ENCODE measurements around the gene MYB.

The MYB gene

DNA sequence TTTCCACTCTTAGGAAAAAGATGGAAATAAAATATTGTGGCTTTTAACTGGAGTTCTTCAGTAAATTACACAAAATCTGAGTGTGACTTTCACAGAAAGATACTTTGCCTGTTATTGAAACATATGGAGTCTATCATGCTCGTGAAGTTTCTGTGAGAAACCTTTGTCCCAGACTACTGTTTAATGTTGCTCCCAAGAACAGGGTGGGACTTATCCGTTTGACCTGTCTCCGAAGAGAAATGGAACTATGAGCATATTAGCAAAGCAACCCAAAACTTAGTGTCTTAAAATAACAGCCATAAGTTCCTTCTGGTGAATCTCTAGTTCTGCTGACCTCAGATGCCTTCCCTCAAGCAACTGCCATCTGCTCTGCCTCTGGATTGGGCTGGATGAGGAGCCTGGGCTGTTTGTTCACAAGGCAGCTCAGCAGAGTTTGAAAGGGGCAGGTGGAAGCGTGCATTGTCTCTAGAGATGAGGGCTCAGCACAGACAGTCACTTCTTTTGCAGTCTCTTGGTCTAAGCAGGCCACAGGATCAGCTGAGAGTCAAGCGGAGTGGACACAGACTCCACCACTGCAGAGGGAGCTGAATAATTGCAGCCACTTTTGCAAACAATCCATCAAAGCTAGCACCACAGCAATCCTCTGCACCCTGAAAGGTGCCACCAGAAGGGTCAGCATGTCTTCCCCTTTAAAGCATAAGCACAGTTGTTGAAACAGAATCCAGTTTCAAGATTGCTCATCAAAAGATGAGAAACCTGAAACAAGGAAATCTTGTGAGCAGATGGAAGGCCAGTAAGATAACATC lies 52.8 kb downstream of the MYB start:
- Histone ChIP-seq H3K27ac (ENCODE audit: extremely low read depth, low read depth, low read length) (no peak overlapping the region), H3K4me1 (ENCODE audit: control insufficient read depth, insufficient read depth, low read length) (no peaks in the 10 kb centered on the region), H3K4me3 (ENCODE audit: low read depth, low read length) (no peak overlapping the region), H3K36me3 (ENCODE audit: control insufficient read depth in 2 of 2, insufficient read depth in 1 of 2, low read length in 2 of 2) (no peaks in the 10 kb centered on the region), H3K9me3 (ENCODE audit: control insufficient read depth, insufficient read depth, low read depth, low read length) (no peaks in the 10 kb centered on the region)
- TF ChIP-seq ZNF324 (tag by site-specific recombination; IDR thresholded peaks at IDR 0.05) (no peak), ZBTB17 (tag by site-specific recombination; IDR thresholded peaks at IDR 0.05) (no peak), ZNF600 (tag by site-specific recombination; IDR thresholded peaks at IDR 0.05) (no peak), ZEB2 (tag by site-specific recombination; IDR thresholded peaks at IDR 0.05) (no peak), WT1 (tag by site-specific recombination; IDR thresholded peaks at IDR 0.05) (no peak), ZNF549 (tag by site-specific recombination; IDR thresholded peaks at IDR 0.05) (no peak), ZNF239 (tag by site-specific recombination; IDR thresholded peaks at IDR 0.05) (no peak), ZNF10 (tag by site-specific recombination; IDR thresholded peaks at IDR 0.05) (no peak), ZBTB20 (tag by site-specific recombination; IDR thresholded peaks at IDR 0.05) (no peak), GLIS1 (tag by site-specific recombination; IDR thresholded peaks at IDR 0.05) (no peak), SP3 (tag by site-specific recombination; IDR thresholded peaks at IDR 0.05) (no peak), ZNF292 (tag by site-specific recombination; IDR thresholded peaks at IDR 0.05; ENCODE audit: borderline replicate concordance, low read depth) (no peak)
- TF ChIP-seq, protein P1, sequence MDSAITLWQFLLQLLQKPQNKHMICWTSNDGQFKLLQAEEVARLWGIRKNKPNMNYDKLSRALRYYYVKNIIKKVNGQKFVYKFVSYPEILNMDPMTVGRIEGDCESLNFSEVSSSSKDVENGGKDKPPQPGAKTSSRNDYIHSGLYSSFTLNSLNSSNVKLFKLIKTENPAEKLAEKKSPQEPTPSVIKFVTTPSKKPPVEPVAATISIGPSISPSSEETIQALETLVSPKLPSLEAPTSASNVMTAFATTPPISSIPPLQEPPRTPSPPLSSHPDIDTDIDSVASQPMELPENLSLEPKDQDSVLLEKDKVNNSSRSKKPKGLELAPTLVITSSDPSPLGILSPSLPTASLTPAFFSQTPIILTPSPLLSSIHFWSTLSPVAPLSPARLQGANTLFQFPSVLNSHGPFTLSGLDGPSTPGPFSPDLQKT (IDR thresholded peaks at IDR 0.05; ENCODE audit: borderline replicate concordance, low read depth, low read length): no peak
- TF ChIP-seq, protein P2, sequence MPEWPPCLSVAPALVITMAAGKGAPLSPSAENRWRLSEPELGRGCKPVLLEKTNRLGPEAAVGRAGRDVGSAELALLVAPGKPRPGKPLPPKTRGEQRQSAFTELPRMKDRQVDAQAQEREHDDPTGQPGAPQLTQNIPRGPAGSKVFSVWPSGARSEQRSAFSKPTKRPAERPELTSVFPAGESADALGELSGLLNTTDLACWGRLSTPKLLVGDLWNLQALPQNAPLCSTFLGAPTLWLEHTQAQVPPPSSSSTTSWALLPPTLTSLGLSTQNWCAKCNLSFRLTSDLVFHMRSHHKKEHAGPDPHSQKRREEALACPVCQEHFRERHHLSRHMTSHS (tag by site-specific recombination; IDR thresholded peaks at IDR 0.05): no peak
- ChIA-PET POLR2A (no interaction called here), CTCF (no interaction called here)

DNA sequence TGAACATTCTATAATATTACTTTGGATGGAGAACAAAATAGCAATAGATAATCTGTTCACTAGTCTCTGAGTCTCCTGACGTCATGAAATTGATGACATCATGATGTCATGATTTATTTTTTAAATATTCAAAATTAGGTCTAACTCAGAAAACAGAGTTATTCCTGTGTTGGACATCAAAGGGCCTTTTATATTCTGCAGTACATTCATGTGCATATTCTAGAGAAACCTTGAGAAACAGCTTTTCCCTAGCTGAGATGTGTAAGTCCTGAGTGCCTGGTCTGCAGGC lies 53.3 kb downstream of the MYB start:
- Histone ChIP-seq H3K4me3 (ENCODE audit: low read depth, low read length) (no peak overlapping the region), H3K36me3 (ENCODE audit: control insufficient read depth in 2 of 2, insufficient read depth in 1 of 2, low read length in 2 of 2) (no peaks in the 10 kb centered on the region), H3K9me3 (ENCODE audit: control insufficient read depth, insufficient read depth, low read depth, low read length) (no peaks in the 10 kb centered on the region), H3K4me1 (ENCODE audit: control insufficient read depth, insufficient read depth, low read length) (no peaks in the 10 kb centered on the region), H3K27ac (ENCODE audit: extremely low read depth, low read depth, low read length) (no peak overlapping the region)
- ChIA-PET POLR2A (no interaction called here), CTCF (no interaction called here)
- TF ChIP-seq ZNF391 (tag by site-specific recombination; IDR thresholded peaks at IDR 0.05; ENCODE audit: borderline replicate concordance, low read depth): no peak
- TF ChIP-seq, protein P3, sequence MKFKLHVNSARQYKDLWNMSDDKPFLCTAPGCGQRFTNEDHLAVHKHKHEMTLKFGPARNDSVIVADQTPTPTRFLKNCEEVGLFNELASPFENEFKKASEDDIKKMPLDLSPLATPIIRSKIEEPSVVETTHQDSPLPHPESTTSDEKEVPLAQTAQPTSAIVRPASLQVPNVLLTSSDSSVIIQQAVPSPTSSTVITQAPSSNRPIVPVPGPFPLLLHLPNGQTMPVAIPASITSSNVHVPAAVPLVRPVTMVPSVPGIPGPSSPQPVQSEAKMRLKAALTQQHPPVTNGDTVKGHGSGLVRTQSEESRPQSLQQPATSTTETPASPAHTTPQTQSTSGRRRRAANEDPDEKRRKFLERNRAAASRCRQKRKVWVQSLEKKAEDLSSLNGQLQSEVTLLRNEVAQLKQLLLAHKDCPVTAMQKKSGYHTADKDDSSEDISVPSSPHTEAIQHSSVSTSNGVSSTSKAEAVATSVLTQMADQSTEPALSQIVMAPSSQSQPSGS (tag by site-specific recombination; IDR thresholded peaks at IDR 0.05; ENCODE audit: low read depth): peak; percentile 78
- no peak for TF ChIP-seq ZNF560 (tag by site-specific recombination; IDR thresholded peaks at IDR 0.05; ENCODE audit: borderline replicate concordance)
- TF ChIP-seq, protein P4, sequence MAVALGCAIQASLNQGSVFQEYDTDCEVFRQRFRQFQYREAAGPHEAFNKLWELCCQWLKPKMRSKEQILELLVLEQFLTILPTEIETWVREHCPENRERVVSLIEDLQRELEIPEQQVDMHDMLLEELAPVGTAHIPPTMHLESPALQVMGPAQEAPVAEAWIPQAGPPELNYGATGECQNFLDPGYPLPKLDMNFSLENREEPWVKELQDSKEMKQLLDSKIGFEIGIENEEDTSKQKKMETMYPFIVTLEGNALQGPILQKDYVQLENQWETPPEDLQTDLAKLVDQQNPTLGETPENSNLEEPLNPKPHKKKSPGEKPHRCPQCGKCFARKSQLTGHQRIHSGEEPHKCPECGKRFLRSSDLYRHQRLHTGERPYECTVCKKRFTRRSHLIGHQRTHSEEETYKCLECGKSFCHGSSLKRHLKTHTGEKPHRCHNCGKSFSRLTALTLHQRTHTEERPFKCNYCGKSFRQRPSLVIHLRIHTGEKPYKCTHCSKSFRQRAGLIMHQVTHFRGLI (tag by site-specific recombination; IDR thresholded peaks at IDR 0.05): no peak

All from HEK293 (cell line).